Left lobe of liver (tissue), 2 donors: ENCODE measurements around the gene TOX2. TPM values are rescaled to one million over a fixed set of nuclear protein-coding genes. Genes with fewer than 3 reads are reported as not detected.

Experiments used
- ATAC-seq: fragments of 200-7000 bp; cut with Tn5 transposase; one replicate; pipeline ENCODE4 v1.9.1; 2020; ENCODE audit warnings: mild to moderate bottlenecking, moderate library complexity
- DNase-seq: peaks from one replicate; pipeline ENCODE4 v3.0.0-alpha.2; 2020; ENCODE audit warnings: low spot score
- total RNA-seq: library from RNA; stranded (reverse); gene quantifications from one replicate; pipeline ENCODE4 v1.2.1, GENCODE V29; 2021
- donor health status: DM: no; HTN: no; CAD: no; lungs with moderate emphysema.
- donor health status: DM: no; HTN: yes; CAD: no.

TOX2 gene
- total RNA-seq, 1 donor from 2014 or later: 3.5 TPM

- DNase-seq (no peak), ATAC-seq (no peak)
Measured at GRCh38 chr20:44117296-44118184, 202.9 kb downstream of the TOX2 start.

- DNase-seq (peak; percentile 60), ATAC-seq (peak; percentile 81)
Measured at GRCh38 chr20:44118185-44119033, 203.8 kb downstream of the TOX2 start.

Other genes with a start within 250 kb of the TOX2 start
- gene MYBL2, start 247.7 kb upstream of the TOX2 start, total RNA-seq: 0.63 TPM
- not detected for gene GTSF1L, start 187.8 kb upstream of the TOX2 start, total RNA-seq